H9 (cell line): ENCODE data around the gene CERKL. TPM values are rescaled to one million over a fixed set of nuclear protein-coding genes. Genes with fewer than 3 reads are reported as not detected.
A peak's percentile ranks its signal among the peaks of the same experiment; 100 is the strongest.

ENCODE experiments used
- DNase-seq: peaks from one replicate; pipeline ENCODE4 v3.0.0-alpha.2; 2017
- H2AFZ ChIP-seq: one replicate; pipeline ENCODE4 v1.6.1; 2013; ENCODE audit warnings: mild to moderate bottlenecking, low read length, control low read depth, moderate library complexity
- H2AK5ac ChIP-seq: 2 replicates; pipeline ENCODE4 v1.6.1; 2013; ENCODE audit warnings: low read length, control low read depth, mixed read lengths; ENCODE audit not compliant: insufficient read length
- H2BK120ac ChIP-seq: one replicate; pipeline ENCODE4 v1.6.1; 2013; ENCODE audit warnings: low read depth, mild to moderate bottlenecking, low read length, control low read depth, inconsistent platforms; ENCODE audit not compliant: poor library complexity, severe bottlenecking
- H2BK12ac ChIP-seq: 2 replicates; pipeline ENCODE4 v1.6.1; 2013; ENCODE audit warnings: low read length, control low read depth, mixed read lengths, low read depth; ENCODE audit not compliant: insufficient read length
- H2BK15ac ChIP-seq: 2 replicates; pipeline ENCODE4 v1.6.1; 2013; ENCODE audit warnings: low read depth, low read length, control low read depth
- H2BK20ac ChIP-seq: one replicate; pipeline ENCODE4 v1.6.1; 2013; ENCODE audit warnings: low read depth, mild to moderate bottlenecking, low read length, control low read depth, inconsistent platforms; ENCODE audit not compliant: poor library complexity, severe bottlenecking
- H2BK5ac ChIP-seq: 2 replicates; pipeline ENCODE4 v1.6.1; 2013; ENCODE audit warnings: low read length, control low read depth, mixed read lengths; ENCODE audit not compliant: insufficient read length
- H3K14ac ChIP-seq: 2 replicates; pipeline ENCODE4 v1.6.1; 2013; ENCODE audit warnings: low read length, control low read depth; ENCODE audit not compliant: insufficient read depth
- H3K18ac ChIP-seq: 2 replicates; pipeline ENCODE4 v1.6.1; 2013; ENCODE audit warnings: low read depth, mild to moderate bottlenecking, mixed read lengths, low read length, control low read depth; ENCODE audit not compliant: insufficient read length
- H3K23ac ChIP-seq: 2 replicates; pipeline ENCODE4 v1.6.1; 2013; ENCODE audit warnings: low read length, control low read depth, mixed read lengths, low read depth; ENCODE audit not compliant: insufficient read length
- H3K23me2 ChIP-seq: 2 replicates; pipeline ENCODE4 v1.6.1; 2013; ENCODE audit warnings: low read depth, mild to moderate bottlenecking, mixed read lengths, low read length, control low read depth; ENCODE audit not compliant: insufficient read length, poor library complexity, severe bottlenecking
- H3K27ac ChIP-seq: 2 replicates; pipeline ENCODE4 v1.5.1; 2013; ENCODE audit warnings: low read length, control low read depth, mixed read lengths, low read depth; ENCODE audit not compliant: insufficient read length
- H3K27me3 ChIP-seq: 2 replicates; pipeline ENCODE4 v1.6.1; 2013; ENCODE audit warnings: low read length, control low read depth, inconsistent platforms; ENCODE audit not compliant: insufficient read depth
- H3K4ac ChIP-seq: 2 replicates; pipeline ENCODE4 v1.6.1; 2013; ENCODE audit warnings: low read depth, mild to moderate bottlenecking, control low read depth, inconsistent platforms, low read length, moderate library complexity
- H3K4me1 ChIP-seq: 2 replicates; pipeline ENCODE4 v1.6.1; 2013; ENCODE audit warnings: low read length, control low read depth, inconsistent platforms; ENCODE audit not compliant: insufficient read depth
- H3K4me2 ChIP-seq: 2 replicates; pipeline ENCODE4 v1.6.1; 2013; ENCODE audit warnings: low read length, control low read depth, mixed read lengths; ENCODE audit not compliant: insufficient read length, insufficient read depth
- H3K56ac ChIP-seq: 2 replicates; pipeline ENCODE4 v1.6.1; 2013; ENCODE audit warnings: low read depth, mild to moderate bottlenecking, mixed read lengths, low read length, control low read depth; ENCODE audit not compliant: insufficient read length
- H3K79me1 ChIP-seq: 2 replicates; pipeline ENCODE4 v1.6.1; 2013; ENCODE audit warnings: low read depth, mild to moderate bottlenecking, moderate library complexity, low read length, control low read depth, inconsistent platforms; ENCODE audit not compliant: insufficient read depth, poor library complexity, severe bottlenecking
- H3K79me2 ChIP-seq: 2 replicates; pipeline ENCODE4 v1.6.1; 2013; ENCODE audit warnings: low read length, control low read depth, inconsistent platforms; ENCODE audit not compliant: insufficient read depth
- H3K9ac ChIP-seq: 2 replicates; pipeline ENCODE4 v1.6.1; 2013; ENCODE audit warnings: low read length, control low read depth, mixed read lengths; ENCODE audit not compliant: insufficient read length; ENCODE audit errors: extremely low read depth
- H3K9me3 ChIP-seq: one replicate; pipeline ENCODE4 v1.6.1; 2013; ENCODE audit warnings: low read depth, low read length, inconsistent platforms; ENCODE audit not compliant: control insufficient read depth
- H3T11ph ChIP-seq: one replicate; pipeline ENCODE4 v1.6.1; 2013; ENCODE audit warnings: mild to moderate bottlenecking, low read length, control low read depth, inconsistent platforms
- H4K20me1 ChIP-seq: one replicate; pipeline ENCODE4 v1.6.1; 2013; ENCODE audit not compliant: control insufficient read depth, insufficient read length, insufficient read depth
- H4K5ac ChIP-seq: 2 replicates; pipeline ENCODE4 v1.6.1; 2013; ENCODE audit warnings: low read depth, mild to moderate bottlenecking, mixed read lengths, low read length, control low read depth; ENCODE audit not compliant: insufficient read length
- H4K8ac ChIP-seq: replicated peaks from 2 replicates; pipeline ENCODE4 v1.6.1; 2013; ENCODE audit warnings: low read length, control low read depth, mixed read lengths, low read depth; ENCODE audit not compliant: insufficient read length
- H4K91ac ChIP-seq: 2 replicates; pipeline ENCODE4 v1.6.1; 2013; ENCODE audit warnings: low read depth, mild to moderate bottlenecking, moderate library complexity, mixed read lengths, low read length, control low read depth; ENCODE audit not compliant: insufficient read length
- H3K27ac Mint-ChIP-seq, 3 experiments: 2 replicates in 2 of 3; 3 replicates in 1 of 3; pipeline ENCODE4 v1.8.0; 2020 to 2021; ENCODE audit warnings: mixed read lengths in 3 of 3, mild to moderate bottlenecking in 1 of 3, moderate library complexity in 1 of 3
- H3K27me3 Mint-ChIP-seq: 2 replicates; pipeline ENCODE4 v1.8.0; 2021; ENCODE audit warnings: low read depth, mild to moderate bottlenecking, moderate library complexity, mixed read lengths
- H3K36me3 Mint-ChIP-seq, 3 experiments: 2 replicates in 2 of 3; 3 replicates in 1 of 3; pipeline ENCODE4 v1.8.0; 2020 to 2021; ENCODE audit warnings: low read depth in 3 of 3, mixed read lengths in 3 of 3; ENCODE audit not compliant: insufficient read depth in 1 of 3
- H3K4me1 Mint-ChIP-seq, 2 experiments: 2 replicates each; pipeline ENCODE4 v1.8.0; 2020; ENCODE audit warnings: mixed read lengths in 2 of 2
- H3K4me3 Mint-ChIP-seq, 2 experiments: 2 replicates in 1 of 2; 3 replicates in 1 of 2; pipeline ENCODE4 v1.8.0; 2020 to 2021; ENCODE audit warnings: mild to moderate bottlenecking in 2 of 2, mixed read lengths in 2 of 2, moderate library complexity in 1 of 2
- H3K9me3 Mint-ChIP-seq, 2 experiments: 2 replicates in 1 of 2; 3 replicates in 1 of 2; pipeline ENCODE4 v1.8.0; 2020; ENCODE audit warnings: mild to moderate bottlenecking in 2 of 2, mixed read lengths in 2 of 2, moderate library complexity in 1 of 2
- WGBS: extraction: QIAGEN DNeasy Blood & Tissue Kit; methylation state at CpG from one replicate; pipeline ENCODE4 v1.1.7; 2013; ENCODE audit warnings: missing lambda C conversion rate, low lambda C conversion rate, mixed read lengths; ENCODE audit not compliant: insufficient read length; ENCODE audit errors: extremely low coverage; 5-methylcytosine and 5-hydroxymethylcytosine counted together
- total RNA-seq: library from RNA; stranded (reverse); gene quantifications from 2 replicates; pipeline ENCODE4 v1.2.1, GENCODE V29; 2021
- TF ChIP-seq, protein P1 (sequence below): fragments of 200-600 bp; sonication (generic); conservative IDR thresholded peaks from 3 replicates; pipeline ENCODE4 v1.8.0; 2021; ENCODE audit warnings: antibody characterized with exemption, mild to moderate bottlenecking

Gene CERKL
- total RNA-seq, 1 experiment from 2014 or later: not detected

DNA sequence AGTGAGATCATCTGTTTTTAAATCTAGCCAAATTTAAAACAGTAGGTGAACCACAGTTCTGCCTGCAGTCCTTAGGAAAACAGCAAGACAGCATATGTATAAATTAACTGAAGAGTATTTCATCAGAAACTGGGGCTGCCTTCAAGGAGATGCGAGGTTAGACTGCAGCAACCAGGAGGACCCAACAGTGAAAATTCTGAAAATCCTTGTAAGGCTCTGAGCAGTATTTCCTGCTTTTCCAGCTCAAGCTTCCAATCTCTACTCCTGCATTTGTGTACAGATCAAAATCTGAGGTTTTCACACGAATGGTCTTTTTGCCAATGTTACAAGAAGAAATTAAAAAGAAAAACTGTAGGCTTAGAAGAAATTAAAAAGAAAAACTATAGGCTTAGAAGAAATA is 43.7 kb downstream of the CERKL start:
- no peak overlapping the region for H3K4ac ChIP-seq
- no peak overlapping the region for H2BK120ac ChIP-seq
- H3K9ac ChIP-seq: peak overlapping the region; percentile 8
- Mint-ChIP-seq H3K4me1 (peaks cover 0 to 9% of the 10 kb centered on the region in 2 experiments; a peak in 2 of 4 replicates), H3K9me3 (no peaks in the 10 kb centered on the region), H3K4me3 (no peak overlapping the region), H3K36me3 (no peaks in the 10 kb centered on the region), H3K27me3 (no peaks in the 10 kb centered on the region; the same call in 1 of the 2 replicates), H3K27ac (peak overlapping the region in 2 of 3 experiments; percentile 8 to 76; a peak in 3 of 7 replicates)
- H2BK15ac ChIP-seq: no peak overlapping the region
- WGBS: no CpG with 5 or more reads among the region's 2 CpGs
- no peak overlapping the region for H2BK12ac ChIP-seq
- no peak overlapping the region for H3T11ph ChIP-seq
- no peak overlapping the region for H4K8ac ChIP-seq
- H3K9me3 ChIP-seq: no peaks in the 10 kb centered on the region
- no peak overlapping the region for H3K4me2 ChIP-seq
- no peak overlapping the region for H2AFZ ChIP-seq
- no peak overlapping the region for H3K23ac ChIP-seq
- no peaks in the 10 kb centered on the region for H3K79me2 ChIP-seq
- no peak for DNase-seq
- H3K4me1 ChIP-seq: no peaks in the 10 kb centered on the region
- H2BK20ac ChIP-seq: no peak overlapping the region
- H2AK5ac ChIP-seq: no peak overlapping the region
- TF ChIP-seq, protein P1, sequence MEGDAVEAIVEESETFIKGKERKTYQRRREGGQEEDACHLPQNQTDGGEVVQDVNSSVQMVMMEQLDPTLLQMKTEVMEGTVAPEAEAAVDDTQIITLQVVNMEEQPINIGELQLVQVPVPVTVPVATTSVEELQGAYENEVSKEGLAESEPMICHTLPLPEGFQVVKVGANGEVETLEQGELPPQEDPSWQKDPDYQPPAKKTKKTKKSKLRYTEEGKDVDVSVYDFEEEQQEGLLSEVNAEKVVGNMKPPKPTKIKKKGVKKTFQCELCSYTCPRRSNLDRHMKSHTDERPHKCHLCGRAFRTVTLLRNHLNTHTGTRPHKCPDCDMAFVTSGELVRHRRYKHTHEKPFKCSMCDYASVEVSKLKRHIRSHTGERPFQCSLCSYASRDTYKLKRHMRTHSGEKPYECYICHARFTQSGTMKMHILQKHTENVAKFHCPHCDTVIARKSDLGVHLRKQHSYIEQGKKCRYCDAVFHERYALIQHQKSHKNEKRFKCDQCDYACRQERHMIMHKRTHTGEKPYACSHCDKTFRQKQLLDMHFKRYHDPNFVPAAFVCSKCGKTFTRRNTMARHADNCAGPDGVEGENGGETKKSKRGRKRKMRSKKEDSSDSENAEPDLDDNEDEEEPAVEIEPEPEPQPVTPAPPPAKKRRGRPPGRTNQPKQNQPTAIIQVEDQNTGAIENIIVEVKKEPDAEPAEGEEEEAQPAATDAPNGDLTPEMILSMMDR: no peak
- H3K27me3 ChIP-seq: no peaks in the 10 kb centered on the region
- no peak overlapping the region for H3K56ac ChIP-seq
- no peaks in the 10 kb centered on the region for H3K79me1 ChIP-seq
- no peak overlapping the region for H4K5ac ChIP-seq
- no peak overlapping the region for H3K27ac ChIP-seq
- no peak overlapping the region for H4K91ac ChIP-seq
- no peak overlapping the region for H2BK5ac ChIP-seq
- no peaks in the 10 kb centered on the region for H4K20me1 ChIP-seq
- H3K23me2 ChIP-seq: no peaks in the 10 kb centered on the region
- H3K18ac ChIP-seq: no peak overlapping the region
- H3K14ac ChIP-seq: no peak overlapping the region
